GM12874 (cell line): ENCODE measurements around the gene GRB10.

Experiments used
- TF ChIP-seq, protein P1 (sequence below): IDR thresholded peaks from 2 replicates; pipeline ENCODE4 v1.5.1; 2011; ENCODE audit warnings: low read depth, mild to moderate bottlenecking, control low read depth, low read length, moderate library complexity; ENCODE audit not compliant: insufficient read depth

The GRB10 gene

DNA sequence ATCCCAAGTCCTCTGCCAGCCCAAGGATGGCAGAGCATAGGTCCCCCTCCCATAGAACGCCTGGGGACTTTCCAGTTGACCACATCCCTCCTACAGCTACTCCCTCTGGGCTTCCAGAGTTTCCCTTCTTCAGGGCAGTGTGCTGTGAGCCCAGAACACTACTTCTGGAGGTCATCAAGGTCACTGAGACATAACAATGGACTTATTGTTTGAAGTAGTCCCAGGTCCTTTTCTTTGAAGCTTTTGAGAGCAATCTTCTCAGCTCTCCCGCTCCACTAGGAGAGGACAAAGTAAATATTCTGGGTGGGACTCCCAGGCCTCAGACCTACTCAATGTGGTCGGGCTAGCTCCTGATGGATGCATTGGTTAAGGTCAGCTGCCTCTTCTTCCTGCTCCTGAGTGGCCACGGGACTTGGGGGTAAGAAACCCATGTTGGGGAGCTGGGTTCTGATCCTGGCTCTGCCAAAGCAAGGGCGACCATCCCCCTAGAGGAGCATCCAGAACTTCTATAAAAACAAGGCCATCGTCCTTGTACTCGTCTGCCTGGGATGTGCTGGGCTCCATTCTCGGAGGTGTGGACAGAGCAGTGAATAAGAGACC, 134.0 kb downstream of the GRB10 start:
- TF ChIP-seq, protein P1, sequence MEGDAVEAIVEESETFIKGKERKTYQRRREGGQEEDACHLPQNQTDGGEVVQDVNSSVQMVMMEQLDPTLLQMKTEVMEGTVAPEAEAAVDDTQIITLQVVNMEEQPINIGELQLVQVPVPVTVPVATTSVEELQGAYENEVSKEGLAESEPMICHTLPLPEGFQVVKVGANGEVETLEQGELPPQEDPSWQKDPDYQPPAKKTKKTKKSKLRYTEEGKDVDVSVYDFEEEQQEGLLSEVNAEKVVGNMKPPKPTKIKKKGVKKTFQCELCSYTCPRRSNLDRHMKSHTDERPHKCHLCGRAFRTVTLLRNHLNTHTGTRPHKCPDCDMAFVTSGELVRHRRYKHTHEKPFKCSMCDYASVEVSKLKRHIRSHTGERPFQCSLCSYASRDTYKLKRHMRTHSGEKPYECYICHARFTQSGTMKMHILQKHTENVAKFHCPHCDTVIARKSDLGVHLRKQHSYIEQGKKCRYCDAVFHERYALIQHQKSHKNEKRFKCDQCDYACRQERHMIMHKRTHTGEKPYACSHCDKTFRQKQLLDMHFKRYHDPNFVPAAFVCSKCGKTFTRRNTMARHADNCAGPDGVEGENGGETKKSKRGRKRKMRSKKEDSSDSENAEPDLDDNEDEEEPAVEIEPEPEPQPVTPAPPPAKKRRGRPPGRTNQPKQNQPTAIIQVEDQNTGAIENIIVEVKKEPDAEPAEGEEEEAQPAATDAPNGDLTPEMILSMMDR = no peak

DNA sequence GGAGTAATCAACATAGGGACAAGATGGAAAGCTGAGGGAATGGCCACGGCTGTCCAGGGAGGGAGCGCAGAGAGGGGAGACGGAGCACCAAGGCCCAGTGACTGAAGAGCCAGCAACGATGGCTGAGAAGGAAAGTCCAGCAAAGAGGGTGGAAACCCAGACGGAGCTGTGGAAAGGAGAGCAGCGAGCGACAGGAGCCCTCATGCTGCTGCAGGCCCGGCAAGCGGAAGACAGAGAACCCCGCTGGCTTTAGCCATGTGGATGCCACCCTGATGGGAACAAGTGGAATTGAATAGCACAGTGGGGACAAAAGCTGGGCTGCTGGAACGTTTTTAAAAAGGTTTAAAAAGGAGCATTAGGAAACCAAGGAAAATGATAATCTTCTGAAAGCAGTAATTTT, 134.6 kb downstream of the GRB10 start:
- TF ChIP-seq, protein P1 = no peak

DNA sequence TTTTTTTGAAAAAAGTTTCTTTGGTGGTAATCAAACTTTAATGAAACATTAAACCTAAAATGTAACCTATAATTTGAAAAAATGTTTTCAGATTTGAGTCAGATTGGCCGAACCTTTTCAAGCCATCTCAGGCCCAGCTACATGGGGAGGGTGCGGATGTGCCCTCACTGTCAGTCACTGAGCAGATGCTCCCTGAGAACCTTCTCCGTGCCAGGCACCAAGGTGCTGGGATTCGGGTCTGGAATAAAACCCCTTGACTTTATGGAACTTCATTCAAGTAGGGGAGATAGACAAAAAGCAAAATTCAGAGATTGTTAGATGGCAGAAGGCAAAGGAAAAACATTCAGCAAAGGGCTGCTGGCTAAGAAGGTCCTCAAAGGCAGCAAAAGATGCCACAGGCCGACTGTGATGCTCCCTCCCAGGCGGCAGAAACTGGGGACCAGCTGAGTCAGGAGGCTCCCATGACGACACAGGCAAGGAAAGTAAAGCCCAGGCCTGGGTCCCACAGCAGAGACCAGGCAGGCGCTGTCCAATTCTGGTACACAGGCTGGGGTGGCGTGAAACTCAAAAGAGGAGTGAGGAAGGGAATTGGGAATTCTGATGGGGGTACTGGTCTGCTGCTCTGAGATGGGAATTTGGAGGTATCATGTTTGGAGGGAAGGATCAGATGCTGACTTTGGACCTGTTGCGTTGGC, 135.3 kb downstream of the GRB10 start:
- TF ChIP-seq, protein P1 = no peak

DNA sequence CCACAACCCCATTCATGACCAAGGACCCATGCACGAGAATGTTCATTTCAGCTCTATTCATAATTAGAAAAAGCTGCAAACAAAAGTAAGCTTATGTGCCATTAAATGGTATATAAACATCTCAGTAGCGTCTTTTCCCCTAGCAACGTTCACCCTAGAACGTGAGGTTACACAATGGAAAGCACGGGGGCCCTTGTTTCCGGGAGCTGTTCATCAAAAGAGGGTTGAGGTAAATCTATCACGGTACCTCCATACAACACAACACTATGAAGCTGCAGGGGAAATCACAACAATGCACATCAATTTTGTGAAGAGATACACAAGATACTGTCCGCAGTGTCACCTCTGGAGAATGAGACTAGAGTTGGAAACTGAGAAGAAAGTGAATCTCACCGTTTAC, 136.6 kb downstream of the GRB10 start:
- TF ChIP-seq, protein P1 = no peak

DNA sequence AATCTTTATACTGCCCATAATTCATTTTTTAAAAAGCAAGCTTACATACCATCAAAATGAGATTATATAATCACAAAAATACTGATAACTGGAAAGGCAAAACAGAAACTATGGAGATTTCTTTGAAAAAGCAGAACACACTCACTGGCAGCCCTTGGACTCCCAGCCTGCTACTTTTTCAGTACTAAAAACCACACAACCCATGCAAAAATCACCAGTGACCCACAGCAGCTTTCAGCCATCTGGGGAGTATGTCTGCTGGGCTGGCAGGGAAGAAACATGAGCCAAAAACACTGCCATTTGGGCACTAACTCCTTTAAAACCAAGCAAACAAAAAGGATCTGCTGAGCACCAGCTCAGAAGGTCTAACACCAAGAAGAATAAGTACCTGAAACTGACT, 137.5 kb downstream of the GRB10 start:
- TF ChIP-seq, protein P1 = no peak

DNA sequence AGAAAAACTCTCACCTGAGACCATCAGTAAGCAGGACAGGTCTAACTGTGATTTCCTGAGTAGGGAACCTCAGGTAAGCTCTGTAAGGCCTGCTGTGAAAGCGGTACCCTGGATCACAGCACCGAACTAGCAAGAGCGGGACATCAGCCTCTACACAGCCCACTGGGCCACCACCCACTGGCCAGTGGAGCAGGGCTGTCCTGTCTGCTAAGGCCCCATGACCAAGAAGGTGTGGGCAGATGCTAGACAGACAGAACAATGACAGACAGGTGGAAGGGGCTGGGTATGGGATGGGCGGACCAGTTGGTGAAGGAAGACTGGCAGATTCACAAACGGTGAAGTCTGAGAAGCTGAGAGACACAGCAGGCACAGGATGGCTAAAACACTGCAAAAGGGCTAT, 138.1 kb downstream of the GRB10 start:
- TF ChIP-seq, protein P1 = no peak

DNA sequence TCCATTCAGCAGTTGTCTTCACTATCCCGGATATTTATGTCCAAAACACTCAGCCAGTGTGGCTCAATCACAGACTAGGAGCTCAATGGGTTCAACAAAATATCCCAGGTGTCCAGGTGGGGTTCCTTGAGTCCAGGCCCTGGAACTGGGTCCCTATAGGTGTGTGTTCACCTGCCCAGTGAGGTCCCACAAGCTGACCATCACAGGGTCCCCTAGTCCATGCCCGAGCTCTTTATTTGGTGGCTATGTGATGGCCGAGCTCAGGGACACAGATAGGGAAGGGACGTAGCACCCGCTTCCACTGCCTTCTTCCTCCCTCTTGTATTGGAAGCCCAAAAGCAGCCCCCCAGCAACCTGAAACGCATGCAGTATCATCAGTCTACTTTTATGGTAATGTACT, 138.6 kb downstream of the GRB10 start:
- TF ChIP-seq, protein P1 = no peak
